Measurements from ENCODE around the gene MYH9.
"Not testable (repeated sequence)": the region's sequence is repeated elsewhere in the genome, so short reads cannot be mapped to it uniquely, and the experiment has no call there.

MYH9 gene

DNA sequence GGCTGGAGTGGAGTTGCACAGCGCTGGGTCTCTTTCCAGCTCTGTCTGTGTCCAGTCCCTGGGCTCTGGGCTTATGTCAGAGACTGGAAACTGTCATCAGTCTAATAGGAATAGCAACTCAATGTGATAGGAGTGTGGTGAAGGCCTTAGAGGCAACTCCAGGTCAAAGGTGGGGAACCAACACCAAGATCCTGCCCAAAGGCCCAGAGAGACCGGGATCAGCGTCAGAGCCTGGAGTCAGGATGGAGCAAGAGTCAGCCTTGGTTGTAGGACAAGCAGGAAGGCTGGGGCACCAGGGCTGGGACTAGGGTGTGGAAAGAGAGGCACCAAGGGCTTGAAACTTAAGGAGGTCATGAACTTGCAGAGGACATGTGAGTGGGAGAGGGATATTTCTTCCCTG lies 125.5 kb downstream of the MYH9 start:
- not testable (repeated sequence) for DNase-seq

GRCh38 chr22:36261675-36262074 lies 126.1 kb downstream of the MYH9 start:
- DNase-seq = not testable (repeated sequence)

DNA sequence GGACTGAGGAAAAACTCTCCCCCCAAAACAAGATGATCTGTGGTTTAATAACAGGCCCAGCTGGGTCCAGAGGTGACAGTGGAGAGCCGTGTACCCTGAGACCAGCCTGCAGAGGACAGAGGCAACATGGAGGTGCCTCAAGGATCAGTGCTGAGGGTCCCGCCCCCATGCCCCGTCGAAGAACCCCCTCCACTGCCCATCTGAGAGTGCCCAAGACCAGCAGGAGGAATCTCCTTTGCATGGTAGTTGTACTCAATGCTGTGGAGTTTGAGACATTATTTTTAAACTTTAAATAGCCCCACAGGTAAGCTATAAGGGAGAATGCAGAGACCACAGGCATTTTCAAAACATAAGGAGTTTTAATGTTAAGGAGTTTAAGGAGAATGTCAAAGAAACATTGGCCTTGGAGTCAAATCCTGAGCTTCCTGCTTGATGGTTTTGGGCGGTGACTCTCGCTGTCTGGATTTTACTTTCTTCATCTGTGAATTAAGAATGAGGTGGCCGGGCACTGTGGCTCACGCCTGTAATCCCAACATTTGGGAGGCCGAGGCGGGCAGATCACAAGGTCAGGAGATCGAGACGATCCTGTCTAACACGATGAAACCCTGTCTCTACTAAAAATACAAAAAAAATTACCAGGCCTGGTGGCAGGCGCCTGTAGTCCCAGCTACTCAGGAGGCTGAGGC lies 128.0 kb downstream of the MYH9 start:
- DNase-seq = no peak

DNA sequence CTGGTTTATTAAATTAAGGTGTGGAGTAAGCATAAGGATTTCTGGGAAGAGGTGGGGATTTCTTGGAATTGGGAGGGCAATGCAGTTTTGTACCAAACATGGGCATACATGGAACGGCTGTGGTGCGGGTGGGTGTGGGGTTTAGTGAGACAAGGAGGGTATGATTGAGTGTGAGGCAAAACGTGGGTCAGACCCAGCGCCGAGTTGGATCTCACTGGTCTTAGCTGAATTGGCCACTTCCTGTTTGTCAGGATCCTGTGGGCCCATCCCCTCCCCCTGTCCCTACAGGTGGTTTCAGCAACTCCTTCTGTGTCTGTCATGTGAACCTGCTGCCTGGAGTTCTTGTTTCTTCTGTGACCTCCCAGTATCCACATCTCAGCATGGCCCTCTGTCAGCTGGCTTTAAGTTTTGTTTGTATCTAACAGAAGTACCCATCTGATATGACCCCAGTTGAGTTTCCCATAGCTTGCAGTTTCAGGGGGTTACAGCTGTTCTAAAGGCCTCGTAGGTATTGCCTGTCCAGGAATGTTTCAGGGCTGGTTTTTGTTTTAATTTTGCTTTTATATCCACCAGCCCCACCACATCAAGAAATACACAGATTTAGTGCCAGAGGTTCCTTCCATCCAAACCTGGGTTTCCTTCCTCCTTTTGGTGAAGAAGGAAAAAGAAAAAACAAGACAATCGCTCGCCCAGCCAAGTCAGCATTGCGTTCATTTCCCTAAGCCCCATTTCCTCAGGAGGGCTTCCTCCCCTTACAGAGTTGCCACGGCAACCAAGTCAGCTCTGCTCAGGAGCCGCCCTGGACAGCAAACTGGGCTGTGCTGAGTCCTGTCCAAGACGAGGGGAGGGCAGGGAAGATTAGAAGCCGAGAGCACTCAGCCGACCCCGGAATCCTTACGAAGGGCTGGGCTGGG lies 128.8 kb downstream of the MYH9 start:
- DNase-seq = peak in 1 of 2 donors; percentile 20

DNA sequence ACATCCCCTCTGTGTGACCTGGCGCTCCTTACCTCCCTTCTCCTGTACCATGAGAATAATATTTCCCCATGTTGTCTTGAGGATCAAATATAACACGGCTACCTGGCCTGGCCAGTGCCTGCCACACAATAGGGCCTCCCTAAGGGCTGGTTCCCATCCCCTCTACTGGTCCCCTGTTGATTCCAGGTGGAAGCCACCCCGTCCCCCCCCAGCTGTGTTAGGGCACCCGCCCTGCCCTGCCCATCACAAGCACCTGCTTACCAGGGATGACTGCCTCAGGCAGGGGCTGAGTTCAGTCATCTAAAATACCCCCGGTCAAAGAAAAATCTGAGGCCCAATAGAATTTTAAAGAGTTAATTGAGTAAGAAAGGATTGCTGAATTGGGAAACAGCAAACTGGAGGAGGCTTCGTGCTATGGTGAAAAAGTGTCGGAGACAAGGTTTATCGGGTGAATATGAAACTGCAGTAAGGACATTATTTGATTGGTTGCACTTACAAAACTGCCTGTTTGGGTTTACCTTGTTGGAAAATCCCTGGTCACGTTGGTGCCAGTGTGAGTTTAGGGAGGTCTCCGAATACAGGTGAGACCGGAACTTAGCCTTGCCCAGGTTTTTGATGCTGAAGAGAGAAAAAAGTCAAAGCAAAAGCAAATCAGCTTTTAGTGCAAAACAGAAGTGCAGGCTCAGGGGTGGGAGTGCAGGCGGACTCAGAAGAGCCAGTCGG lies 129.7 kb downstream of the MYH9 start:
- DNase-seq = no peak

DNA sequence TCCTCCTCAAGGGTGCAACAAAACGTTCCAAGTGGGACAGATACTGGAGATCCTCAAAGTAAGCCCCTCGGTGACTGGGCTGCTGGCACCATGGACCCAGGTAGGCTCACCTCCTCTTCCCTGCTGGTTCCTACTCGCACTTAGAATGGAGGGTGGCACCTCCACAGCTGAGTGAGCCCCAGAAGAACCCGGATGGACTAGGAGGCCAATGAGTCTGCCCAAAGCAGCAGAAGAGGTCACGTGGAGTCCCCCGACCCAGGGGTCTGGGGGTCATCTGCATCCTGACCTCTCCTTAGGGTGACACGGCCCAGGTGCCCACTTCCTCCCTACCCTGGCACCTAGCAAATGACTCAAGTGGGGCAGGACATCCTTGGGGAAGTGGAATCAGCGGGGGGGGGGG lies 130.5 kb downstream of the MYH9 start:
- DNase-seq = no peak

DNA sequence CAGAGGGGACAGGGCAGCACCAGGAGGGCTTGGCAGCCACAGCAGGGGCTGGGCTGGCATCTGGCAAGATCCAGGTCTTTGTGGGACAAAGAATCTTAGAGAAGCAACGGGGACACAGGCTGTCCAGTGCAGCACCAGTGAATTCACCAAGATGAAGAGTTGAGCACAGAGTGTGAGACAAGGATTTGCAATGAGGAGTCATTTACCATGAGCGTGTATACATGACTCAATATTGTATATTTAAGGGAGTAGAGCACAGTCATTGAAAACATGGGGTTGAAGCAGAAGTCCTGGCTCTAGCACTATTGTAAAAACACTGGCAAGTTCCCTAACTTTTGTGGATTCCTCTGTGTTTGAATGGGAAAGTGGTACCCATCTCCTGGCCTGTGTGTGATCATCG lies 131.3 kb downstream of the MYH9 start:
- DNase-seq = no peak

- not testable (repeated sequence) for DNase-seq
These were observed 132.2 kb downstream of the MYH9 start for GRCh38 chr22:36255572-36255971.

DNA sequence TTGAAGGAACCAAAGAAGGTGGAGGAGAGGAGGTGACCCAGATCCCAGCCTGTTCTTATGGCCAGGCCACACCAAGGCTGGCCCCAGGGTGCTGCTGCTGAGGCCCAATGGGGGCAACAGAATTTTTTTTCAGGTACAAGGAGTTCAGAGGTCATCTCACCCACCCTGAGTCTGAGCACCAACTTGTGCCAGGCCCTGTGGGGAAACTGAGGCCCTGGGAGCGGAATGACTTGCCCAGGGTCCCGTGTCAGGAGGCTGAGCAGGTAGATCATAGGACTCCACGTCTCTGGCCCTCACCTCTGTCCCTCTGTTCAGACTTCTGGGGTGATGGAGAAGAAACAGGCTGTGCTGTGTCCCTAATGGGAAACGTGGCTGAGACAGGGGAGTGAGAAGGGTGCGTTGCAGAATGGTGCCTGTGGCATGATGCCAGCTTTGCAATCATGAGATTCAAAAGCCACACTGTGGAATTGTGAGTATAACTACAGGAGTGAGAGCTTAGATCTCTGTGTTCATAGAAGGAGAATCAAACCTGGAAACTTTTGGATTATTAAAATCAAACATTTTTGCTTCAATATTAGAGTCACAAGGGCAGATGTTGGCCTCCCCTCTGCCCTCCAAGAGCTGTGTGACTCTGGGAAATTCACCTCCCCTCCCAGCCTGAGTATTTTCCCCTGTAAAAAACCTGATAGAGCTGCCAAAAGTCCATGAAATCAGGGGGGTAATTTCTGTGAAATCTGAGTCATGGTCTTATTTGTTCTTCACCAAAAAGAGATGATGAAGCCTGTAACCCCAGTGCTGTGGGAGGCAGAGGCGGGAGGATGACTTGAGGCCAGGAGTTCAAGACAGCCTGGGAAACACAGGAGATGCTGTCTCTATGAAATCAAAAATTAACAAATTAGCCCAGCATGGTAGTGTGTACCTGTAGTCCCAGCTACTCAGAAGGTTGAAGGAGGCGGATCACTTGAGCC lies 134.0 kb downstream of the MYH9 start:
- DNase-seq = peak in 1 of 2 donors; percentile 27

DNA sequence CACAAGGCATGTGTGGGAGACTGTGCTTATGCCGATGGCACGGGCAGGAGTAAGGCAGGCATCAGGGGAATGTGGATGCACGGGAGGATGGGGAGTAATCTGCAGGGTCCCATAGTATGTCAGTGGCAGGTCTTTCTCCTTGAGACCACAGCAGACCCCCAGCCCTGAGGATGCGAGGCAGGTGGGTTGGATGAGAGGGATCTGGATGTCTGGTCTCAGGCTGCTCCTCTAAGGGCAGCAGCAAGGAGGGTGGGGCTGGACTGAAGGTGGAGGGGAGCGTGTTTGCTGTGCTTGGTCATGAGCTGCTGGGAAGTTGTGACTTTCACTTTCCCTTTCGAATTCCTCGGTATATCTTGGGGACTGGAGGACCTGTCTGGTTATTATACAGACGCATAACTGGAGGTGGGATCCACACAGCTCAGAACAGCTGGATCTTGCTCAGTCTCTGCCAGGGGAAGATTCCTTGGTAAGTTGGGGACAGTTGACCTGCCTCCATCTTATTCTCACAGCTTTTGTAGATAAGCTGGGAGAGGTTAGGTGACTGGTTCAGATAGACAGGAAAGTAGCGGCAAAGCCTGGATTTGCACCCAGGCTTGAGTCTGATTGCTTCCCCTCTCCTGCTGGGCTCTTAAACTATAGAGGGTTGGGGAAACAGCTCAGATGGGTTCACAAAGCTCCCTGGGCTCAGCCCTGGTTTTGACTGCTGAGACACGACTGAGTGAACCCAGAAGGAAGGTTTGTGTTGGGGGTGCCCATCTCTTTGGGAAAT lies 134.8 kb downstream of the MYH9 start, which contains the start of gene APOL1:
Gene APOL1 (plus strand): TSS at position 380 of the 769 bp plus-strand sequence. CDS start 1,823 bp downstream, outside the sequence.
- DNase-seq = peak; percentile 34 to 38

- not testable (repeated sequence) for DNase-seq
These were observed 135.7 kb downstream of the MYH9 start for GRCh38 chr22:36251979-36252608.

GRCh38 chr22:36250292-36250960 lies 137.3 kb downstream of the MYH9 start:
- DNase-seq = not testable (repeated sequence)

DNA sequence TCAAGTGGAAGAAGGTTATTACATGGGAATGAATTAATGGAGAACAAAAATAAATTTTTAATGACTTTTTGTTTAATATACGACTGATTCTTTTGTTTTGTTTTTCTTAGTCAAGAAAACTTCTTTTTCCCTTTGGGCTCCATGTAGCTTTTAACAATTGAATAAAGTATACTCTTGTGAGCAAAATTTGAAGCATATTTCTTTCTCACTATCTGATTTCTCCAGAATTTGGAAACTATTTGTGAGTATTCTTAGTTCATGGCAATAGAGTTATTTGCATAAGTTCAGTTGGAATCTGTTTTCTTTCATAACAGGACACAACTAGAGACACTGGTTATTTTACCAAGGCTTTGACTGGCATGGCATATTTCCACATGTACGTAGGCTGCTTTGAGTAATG lies 138.6 kb downstream of the MYH9 start:
- DNase-seq = no peak

DNA sequence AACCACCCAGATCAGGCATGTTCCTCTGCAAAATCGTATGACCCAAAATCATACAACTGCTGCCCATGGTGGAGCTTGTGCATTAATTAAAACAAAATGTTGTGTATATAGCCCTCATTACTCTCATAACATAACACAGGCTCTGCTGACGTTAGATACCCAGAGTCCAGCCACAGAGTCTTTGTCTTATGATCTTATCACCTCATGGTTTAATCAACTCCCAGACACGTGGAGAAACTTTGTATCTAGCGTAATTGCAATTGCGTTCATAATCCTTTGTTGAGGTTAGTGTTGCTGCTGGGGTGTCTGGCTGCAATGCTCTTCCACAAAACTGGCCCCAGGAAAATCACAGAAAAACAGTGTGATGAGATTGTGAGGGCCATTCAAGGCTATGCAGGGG lies 139.8 kb downstream of the MYH9 start:
- DNase-seq = no peak

- DNase-seq = no peak
These were observed 141.0 kb downstream of the MYH9 start for GRCh38 chr22:36246718-36247117.

- no peak for DNase-seq
These were observed 141.9 kb downstream of the MYH9 start for GRCh38 chr22:36245805-36246356.

GRCh38 chr22:36244522-36245391 lies 143.0 kb downstream of the MYH9 start:
- no peak for DNase-seq

- no peak for DNase-seq
These were observed 143.8 kb downstream of the MYH9 start for GRCh38 chr22:36243986-36244385.

Data from stimulated activated CD4-positive, alpha-beta T cell treated with anti-CD3 and anti-CD28 coated beads, Interleukin-2, amount 100 ng/mL, for 48 hours (primary cell).